GM12874 (cell line): ENCODE data around the gene ZDHHC15.

Experiments
- TF ChIP-seq, protein P1 (sequence below): IDR thresholded peaks from 2 replicates; pipeline ENCODE4 v1.5.1; 2011; ENCODE audit warnings: low read depth, mild to moderate bottlenecking, control low read depth, low read length, moderate library complexity; ENCODE audit not compliant: insufficient read depth

ZDHHC15 gene

DNA sequence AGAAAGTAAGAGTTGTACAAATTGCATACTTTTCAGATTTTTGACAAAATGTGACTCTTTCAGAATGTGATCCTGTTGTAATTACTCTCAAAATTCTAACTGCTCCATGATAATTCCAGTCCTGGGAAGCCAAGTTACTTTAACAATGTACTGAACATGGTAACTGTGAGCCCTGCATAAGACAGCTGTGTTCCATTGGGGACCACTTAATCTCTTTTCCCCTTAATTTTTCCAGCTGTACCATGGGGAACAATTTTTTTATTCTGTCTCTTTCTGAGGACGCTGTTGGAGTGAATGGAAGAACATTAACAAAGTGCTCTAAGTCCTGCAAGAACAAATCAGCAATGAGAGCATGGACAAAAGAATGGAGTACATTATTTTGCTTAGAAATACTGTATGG lies 153.1 kb downstream of the ZDHHC15 start:
- TF ChIP-seq, protein P1, sequence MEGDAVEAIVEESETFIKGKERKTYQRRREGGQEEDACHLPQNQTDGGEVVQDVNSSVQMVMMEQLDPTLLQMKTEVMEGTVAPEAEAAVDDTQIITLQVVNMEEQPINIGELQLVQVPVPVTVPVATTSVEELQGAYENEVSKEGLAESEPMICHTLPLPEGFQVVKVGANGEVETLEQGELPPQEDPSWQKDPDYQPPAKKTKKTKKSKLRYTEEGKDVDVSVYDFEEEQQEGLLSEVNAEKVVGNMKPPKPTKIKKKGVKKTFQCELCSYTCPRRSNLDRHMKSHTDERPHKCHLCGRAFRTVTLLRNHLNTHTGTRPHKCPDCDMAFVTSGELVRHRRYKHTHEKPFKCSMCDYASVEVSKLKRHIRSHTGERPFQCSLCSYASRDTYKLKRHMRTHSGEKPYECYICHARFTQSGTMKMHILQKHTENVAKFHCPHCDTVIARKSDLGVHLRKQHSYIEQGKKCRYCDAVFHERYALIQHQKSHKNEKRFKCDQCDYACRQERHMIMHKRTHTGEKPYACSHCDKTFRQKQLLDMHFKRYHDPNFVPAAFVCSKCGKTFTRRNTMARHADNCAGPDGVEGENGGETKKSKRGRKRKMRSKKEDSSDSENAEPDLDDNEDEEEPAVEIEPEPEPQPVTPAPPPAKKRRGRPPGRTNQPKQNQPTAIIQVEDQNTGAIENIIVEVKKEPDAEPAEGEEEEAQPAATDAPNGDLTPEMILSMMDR, result no peak

DNA sequence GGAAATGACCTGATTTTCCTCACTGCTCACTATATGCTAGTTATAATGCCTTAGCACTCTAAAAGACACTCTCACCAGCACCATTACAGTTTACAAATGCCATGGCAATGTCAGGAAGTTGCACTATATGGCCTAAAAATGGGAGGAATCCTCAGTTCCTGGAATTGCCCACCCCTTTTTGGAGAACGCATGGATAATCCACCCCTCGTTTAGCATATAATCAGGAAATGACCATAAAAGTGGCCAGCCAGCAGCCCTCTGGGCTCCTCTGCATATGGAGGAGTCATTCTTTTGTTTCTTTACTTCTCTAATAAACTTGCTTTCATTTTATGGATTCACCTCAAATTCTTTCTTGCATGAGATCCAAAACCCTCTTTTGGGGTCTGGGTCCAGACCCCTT lies 156.0 kb downstream of the ZDHHC15 start:
- TF ChIP-seq, protein P1, result no peak

DNA sequence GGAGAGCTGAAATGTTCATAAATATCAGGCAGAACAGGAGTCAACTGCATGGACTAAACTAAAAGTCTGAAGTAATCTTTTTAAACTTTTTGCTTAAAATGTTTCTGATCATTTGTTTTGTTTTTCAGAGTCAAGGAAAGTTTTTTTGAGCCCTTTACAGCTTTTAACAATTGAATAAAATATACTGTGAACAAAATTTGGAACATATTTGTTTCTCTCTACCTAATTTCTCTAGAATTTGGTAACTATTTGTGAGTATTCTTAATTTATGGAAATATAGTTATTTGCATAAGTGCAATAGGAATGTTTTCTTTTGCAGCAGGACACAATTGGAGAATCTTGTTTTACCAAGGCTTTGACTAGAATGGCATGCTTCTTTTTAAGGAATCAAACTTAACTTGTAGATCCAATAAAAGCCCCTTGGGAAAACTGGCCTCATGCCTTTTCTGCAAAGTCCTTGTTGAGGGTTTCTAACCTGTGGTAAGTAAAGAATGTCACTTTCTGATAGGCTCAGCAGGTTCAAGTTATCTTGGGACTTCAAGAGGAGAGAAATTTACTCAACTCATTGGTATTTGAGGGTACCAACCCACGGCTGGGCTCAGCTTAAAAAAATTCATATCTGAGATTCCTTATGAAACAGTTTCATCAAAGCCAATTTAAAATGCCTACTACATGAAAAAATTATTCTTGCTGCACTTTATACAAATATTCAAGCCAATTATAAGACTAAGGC lies 157.4 kb downstream of the ZDHHC15 start:
- TF ChIP-seq, protein P1, result no peak

DNA sequence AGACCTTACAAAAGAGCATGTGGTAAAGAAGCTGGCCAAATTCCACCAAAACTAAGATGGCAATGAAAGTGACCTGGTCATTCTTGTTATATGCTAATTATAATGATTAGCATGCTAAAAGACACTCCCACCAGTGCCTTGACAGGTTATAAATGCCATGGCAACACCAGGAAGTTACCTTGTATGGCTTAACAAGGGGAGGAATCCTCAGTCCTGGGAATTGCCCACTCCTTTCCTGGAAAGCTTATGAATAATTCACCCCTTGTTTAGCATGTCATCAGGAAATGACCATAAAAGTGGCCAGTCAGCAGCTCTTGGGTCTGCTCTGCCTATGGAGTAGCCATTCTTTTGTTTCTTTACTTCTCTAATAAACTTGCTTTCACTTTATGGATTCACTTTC lies 161.0 kb downstream of the ZDHHC15 start:
- TF ChIP-seq, protein P1, result no peak

DNA sequence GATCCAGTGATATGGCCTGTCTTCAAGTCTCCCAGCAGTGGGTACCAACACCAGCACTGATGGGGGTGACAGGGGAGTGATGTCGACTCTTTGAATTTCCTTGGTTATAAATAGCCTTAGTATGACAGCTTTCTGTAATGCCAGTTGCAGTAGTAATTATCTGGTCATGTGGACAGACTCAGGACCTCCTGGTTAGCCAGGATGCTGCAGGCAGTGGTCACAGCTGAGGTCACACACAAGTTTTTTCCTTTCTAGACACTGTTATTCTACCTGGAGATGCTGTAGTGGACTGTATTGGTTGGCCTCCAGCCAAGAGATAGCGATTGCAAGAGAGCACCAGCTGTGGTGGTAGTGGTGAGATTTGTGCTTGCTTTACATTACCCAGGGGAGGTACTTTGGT lies 185.3 kb downstream of the ZDHHC15 start:
- TF ChIP-seq, protein P1, result no peak

DNA sequence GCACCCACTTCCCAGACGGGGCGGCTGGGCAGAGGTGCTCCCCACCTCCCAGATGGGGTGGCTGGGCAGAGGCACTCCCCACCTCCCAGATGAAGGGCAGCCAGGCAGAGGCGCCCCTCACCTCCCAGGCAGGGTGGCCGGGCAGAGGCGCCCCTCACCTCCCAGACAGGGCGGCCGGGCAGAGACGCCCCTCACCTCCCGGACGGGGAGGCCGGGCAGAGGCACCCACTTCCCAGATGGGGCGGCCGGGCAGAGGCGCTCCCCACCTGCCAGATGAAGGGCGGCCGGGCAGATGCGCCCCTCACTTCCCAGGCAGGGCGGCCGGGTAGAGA lies 187.7 kb downstream of the ZDHHC15 start:
- TF ChIP-seq, protein P1, result no peak

DNA sequence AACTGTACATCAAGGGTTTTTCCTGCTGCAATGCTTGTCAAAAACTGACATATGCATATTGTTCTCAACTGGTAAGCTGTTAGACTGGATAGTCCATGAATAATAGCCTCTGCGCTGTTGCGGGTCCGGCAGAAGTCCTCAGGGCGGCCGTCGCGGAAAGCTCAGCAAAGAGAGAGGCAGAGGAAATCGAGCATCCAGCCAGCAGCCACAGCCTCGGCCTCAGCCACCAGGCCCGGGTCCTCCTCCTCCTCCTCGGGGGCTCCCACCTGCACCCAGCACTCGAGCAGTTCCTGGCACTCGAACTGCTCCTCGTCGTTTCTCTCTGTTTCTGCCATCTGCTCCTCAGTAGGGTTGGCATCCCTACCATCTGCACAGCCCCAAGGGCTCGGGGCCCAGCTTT lies 195.2 kb downstream of the ZDHHC15 start:
- TF ChIP-seq, protein P1, result no peak
